Fibroblast of skin of right quadriceps (primary cell): ENCODE results near the gene TACC2.
"Not testable (repeated sequence)": the region's sequence is repeated elsewhere in the genome, so short reads cannot be mapped to it uniquely, and the experiment has no call there.

ENCODE experiments used
- DNase-seq: peaks from one replicate; pipeline ENCODE4 v3.0.0-alpha.2; 2013

TACC2 gene

GRCh38 chr10:121988361-121989324, at the start of gene TACC2:
TACC2 (plus strand) TSS chr10:121989163; CDS start chr10:122021982, 32,819 bp downstream.
- DNase-seq = no peak

- DNase-seq = no peak
Observed at GRCh38 chr10:121941532-121941931, 47.4 kb upstream of the TACC2 start.

- DNase-seq = peak; percentile 97
Observed at GRCh38 chr10:121942749-121943416, 46.1 kb upstream of the TACC2 start.

GRCh38 chr10:121947343-121948330, 41.3 kb upstream of the TACC2 start:
- no peak for DNase-seq

GRCh38 chr10:121949049-121949448, 39.9 kb upstream of the TACC2 start:
- no peak for DNase-seq

GRCh38 chr10:121949451-121949850, 39.5 kb upstream of the TACC2 start:
- DNase-seq = no peak

- DNase-seq = peak; percentile 54
Observed at GRCh38 chr10:121952226-121952625, 36.7 kb upstream of the TACC2 start.

GRCh38 chr10:121956111-121957061, 32.6 kb upstream of the TACC2 start:
- DNase-seq = peak; percentile 45

- DNase-seq = no peak
Observed at GRCh38 chr10:121959671-121960070, 29.3 kb upstream of the TACC2 start.

- no peak for DNase-seq
Observed at GRCh38 chr10:121961456-121961855, 27.5 kb upstream of the TACC2 start.

GRCh38 chr10:121965996-121966395, 23.0 kb upstream of the TACC2 start:
- DNase-seq = no peak

GRCh38 chr10:121969086-121969485, 19.9 kb upstream of the TACC2 start:
- DNase-seq = not testable (repeated sequence)

GRCh38 chr10:121974019-121974534, 14.9 kb upstream of the TACC2 start:
- DNase-seq = no peak

- peak; percentile 70 for DNase-seq
Observed at GRCh38 chr10:121974535-121975294, 14.2 kb upstream of the TACC2 start, which contains the start of gene NSMCE4A. NSMCE4A (minus strand) TSS chr10:121975217; CDS start chr10:121975165, 52 bp downstream.

- no peak for DNase-seq
Observed at GRCh38 chr10:121975295-121976086, 13.5 kb upstream of the TACC2 start.

GRCh38 chr10:121976607-121977006, 12.4 kb upstream of the TACC2 start:
- no peak for DNase-seq

- DNase-seq = no peak
Observed at GRCh38 chr10:121978511-121978910, 10.5 kb upstream of the TACC2 start.

GRCh38 chr10:121981346-121981745, 7.6 kb upstream of the TACC2 start:
- no peak for DNase-seq

GRCh38 chr10:121983852-121984251, 5.1 kb upstream of the TACC2 start:
- DNase-seq = no peak
